Skin epidermis (tissue), 12 donors: ENCODE data around the gene CCDC172.
"Not testable (repeated sequence)": the region's sequence is repeated elsewhere in the genome, so short reads cannot be mapped to it uniquely, and the experiment has no call there.

Source experiments
- H3K27ac ChIP-seq, 21 experiments: fragments of 200-600 bp; sonication (generic) in 11 of 21; one replicate each; pipeline ENCODE4 v1.5.0; 2020; ENCODE audit warnings: mild to moderate bottlenecking in 3 of 21, inconsistent platforms in 2 of 21, moderate library complexity in 2 of 21
- H3K4me3 ChIP-seq, 7 experiments: fragments of 200-600 bp; sonication (generic) in 2 of 7; one replicate each; pipeline ENCODE4 v1.5.0; 2020; ENCODE audit warnings: inconsistent platforms in 2 of 7, mild to moderate bottlenecking in 2 of 7, moderate library complexity in 1 of 7

The CCDC172 gene

DNA sequence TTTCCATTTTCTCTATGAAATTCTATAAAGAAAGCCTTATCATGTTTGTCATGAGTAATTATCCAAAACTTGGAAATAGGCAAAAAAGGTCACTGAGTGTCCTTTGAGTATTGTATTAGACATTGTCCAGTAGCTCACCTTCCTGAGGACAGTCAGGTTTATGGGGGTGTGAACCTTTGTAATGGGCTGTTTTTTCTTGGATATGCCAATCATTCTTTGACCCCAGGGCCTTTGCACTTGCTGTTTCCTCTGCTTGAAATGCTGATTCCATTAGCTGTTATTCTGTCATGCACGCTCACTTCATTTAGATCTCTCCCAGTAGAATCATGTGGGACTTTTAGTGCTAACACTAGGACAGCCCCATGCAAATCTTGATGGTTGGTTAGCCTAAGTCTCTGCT, 4.9 kb downstream of the CCDC172 start:
- Histone ChIP-seq H3K27ac (no peak overlapping the region), H3K4me3 (no peak overlapping the region)

DNA sequence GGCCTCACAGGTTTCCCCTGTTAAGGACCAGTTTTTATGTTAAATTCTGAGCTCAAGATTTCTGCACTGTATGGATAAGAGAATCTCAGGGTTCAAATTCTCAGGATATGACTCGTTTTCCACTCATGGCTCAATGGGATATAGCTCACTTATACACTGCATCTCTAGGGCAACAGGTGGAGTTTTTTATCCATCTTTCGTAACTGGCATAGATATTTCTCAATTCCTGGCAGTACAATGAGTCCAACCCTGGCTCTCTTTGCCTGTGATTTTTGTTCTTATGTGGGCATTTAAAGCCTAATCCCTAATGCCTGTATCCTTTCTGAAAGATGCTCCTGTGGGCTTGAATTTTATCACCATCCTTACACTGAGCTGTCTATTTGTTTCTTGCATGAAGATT, 7.6 kb downstream of the CCDC172 start:
- no peak overlapping the region for H3K27ac ChIP-seq
- no peak overlapping the region for H3K4me3 ChIP-seq

DNA sequence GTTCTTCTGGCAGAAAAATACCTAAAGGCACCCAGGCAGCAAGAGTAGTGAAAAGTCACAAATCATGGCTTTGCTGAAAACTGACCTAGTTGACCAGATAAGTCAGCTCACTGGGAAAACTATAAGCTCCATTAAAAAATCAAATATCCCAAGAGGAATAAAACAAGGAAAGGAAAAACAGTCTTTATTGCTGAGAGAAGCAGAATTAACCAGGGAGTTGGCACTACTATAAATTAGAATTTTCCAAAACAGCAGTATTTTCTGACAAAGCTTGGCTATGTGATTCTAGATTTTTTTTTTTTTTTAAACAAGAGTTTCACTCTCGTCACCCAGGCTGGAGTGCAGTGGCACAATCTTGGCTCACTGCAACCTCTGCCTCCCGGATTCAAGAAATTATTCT, 12.6 kb downstream of the CCDC172 start:
- H3K4me3 ChIP-seq, result no peak overlapping the region
- H3K27ac ChIP-seq, result no peak overlapping the region

DNA sequence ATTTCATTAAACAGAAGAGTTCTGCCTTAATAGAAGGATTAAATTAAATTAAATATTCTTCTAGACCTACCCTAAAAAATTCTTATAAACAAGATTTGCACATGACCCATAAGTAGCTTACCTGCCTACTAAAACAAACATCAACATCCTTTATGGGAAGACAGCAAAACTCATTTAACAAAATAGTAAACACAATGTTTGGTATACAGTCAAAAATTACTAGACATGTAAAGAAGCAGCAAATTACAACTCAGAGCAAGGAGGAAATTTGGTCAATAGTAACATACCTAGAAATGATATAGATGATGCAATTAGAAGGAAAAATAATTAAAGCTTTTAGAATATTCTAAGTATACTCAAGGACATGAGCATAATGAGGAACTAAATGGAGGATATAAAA, 27.9 kb downstream of the CCDC172 start:
- H3K4me3 ChIP-seq, result no peak overlapping the region

DNA sequence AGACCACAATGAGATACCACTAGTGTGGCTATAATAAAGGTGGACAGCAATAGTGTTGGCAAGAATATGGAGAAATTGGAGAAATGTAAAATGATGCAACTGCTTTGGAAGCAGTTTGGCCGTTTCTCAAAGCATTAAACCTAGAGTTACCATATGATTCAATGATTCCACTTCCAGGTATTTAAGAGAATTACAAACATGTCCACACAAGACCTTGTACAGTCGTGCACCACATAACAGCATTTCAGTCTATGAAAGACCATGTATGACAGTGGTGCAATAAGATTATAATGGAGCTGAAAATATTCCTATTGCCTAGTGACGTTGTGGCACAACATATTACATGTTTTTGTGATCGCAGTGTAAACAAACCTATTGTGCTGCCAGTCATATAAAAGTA, 29.6 kb downstream of the CCDC172 start:
- H3K4me3 ChIP-seq, result no peak overlapping the region
- no peak overlapping the region for H3K27ac ChIP-seq

More for the DNA sequence above, 27.9 kb downstream of the CCDC172 start:
- H3K27ac ChIP-seq, result no peak overlapping the region

DNA sequence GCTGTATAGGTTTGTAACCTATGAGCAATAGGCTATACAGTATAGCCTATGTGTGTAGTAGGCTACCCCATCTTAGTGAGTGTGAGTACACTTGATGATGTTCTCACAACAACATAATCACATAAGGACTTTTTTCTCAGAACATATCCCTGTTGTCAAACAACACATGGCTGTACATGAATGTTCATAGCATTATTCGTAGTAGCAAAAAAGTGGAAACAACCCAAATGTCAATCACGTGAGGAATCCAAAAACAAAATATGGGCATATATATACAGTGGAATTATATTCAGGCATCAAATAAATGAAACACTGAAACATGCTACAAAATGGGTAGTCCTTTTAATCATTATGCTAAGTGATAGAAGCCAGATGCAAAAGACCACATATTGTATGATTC, 31.1 kb downstream of the CCDC172 start:
- no peak overlapping the region for H3K27ac ChIP-seq
- no peak overlapping the region for H3K4me3 ChIP-seq

DNA sequence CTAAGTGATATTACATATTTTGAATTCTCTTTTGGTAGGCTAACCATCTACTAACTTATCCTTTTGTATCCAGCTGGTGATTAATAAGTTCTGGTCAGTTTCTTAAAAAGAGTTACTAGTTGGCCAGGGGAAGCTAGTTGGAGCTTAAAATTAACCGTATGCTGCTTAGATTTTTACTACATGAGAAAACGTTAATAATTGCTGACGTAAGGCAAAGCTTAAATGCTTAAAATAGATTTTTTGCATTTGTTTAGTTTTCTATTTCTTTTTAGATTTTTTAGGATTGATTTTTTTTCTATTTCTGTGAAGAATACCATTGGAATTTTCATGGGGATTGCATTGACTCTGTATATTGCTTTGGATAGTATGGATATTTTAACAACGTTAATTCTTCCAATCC, 32.6 kb downstream of the CCDC172 start:
- no peak overlapping the region for H3K27ac ChIP-seq

DNA sequence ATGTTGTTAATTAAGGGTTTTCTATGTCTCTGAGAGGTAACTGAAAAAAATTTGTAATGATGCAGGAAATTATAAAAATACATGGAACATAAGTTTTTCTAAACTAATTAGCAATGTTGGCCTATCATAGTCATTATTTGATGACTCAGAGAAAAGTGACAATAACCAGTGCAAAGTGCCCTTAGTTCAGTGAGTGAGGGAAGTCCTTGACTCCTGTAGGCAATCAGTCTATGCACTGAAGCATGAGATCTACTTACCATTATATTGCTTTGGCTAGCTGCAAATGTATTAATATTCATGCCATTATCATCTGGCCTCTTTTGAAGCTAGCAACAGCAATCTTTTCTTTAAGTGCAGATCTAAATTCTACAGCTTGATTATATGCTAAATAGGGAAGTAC, 40.6 kb downstream of the CCDC172 start:
- no peak overlapping the region for H3K27ac ChIP-seq
- H3K4me3 ChIP-seq, result no peak overlapping the region

More for the DNA sequence above, 32.6 kb downstream of the CCDC172 start:
- H3K4me3 ChIP-seq, result no peak overlapping the region

DNA sequence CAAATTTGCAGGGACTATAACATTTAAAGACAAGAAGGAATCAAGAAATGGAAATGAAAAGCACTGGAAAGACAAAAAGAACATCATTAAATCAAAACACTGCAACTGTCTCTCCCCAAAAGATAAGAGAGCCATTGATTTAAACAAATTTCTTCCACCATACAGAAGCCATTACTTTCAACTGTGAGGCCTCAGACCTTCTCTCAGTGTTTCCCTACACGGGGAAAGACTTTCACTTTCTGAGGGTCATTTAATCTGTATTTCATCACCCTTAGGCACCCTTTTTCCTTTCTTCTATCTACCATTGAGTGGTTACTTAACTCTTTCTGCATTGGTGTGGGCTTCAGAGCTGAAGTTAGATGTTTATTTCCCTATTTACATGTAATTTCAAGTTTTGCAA, 47.5 kb downstream of the CCDC172 start:
- Histone ChIP-seq H3K4me3 (no peak overlapping the region), H3K27ac (no peak overlapping the region)

DNA sequence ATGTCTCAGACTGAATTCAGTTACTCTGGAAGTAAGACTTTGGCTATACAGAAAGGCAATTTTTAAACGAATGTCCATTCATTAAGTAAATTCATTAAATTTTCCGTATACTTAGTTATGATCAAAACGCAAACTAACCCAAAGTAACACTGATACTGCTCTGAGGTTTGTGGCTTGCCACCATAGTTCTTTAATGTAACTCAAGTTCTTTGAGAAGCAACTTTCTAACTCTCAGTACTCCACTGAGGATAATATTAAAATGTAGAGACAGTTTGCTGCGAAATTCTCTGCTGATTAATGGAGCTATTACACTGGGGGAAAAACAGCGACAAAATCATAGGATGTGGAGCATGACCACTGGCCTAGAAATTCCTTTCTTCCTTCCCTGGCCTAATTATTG, 58.0 kb downstream of the CCDC172 start:
- no peak overlapping the region for H3K27ac ChIP-seq
- no peak overlapping the region for H3K4me3 ChIP-seq

DNA sequence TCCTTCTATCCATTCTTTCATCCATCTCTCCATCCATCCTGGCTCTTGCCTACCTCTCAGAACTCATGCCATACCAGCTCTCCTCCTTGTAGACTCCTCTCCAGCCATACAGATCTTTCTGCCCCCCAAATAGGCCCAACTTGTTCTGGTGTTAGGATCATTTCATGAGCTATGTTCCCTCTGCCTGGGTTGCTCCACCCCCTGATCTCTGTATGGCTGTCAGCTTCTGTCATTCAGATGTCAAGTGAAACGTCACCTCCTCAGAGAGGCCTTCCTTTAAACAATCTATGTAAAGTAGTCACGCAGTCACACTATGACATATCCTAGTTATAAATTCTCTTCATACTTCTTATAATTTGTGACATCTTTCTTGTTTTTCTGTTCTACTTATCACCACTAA, 61.1 kb downstream of the CCDC172 start:
- no peak overlapping the region for H3K27ac ChIP-seq
- H3K4me3 ChIP-seq, result no peak overlapping the region

DNA sequence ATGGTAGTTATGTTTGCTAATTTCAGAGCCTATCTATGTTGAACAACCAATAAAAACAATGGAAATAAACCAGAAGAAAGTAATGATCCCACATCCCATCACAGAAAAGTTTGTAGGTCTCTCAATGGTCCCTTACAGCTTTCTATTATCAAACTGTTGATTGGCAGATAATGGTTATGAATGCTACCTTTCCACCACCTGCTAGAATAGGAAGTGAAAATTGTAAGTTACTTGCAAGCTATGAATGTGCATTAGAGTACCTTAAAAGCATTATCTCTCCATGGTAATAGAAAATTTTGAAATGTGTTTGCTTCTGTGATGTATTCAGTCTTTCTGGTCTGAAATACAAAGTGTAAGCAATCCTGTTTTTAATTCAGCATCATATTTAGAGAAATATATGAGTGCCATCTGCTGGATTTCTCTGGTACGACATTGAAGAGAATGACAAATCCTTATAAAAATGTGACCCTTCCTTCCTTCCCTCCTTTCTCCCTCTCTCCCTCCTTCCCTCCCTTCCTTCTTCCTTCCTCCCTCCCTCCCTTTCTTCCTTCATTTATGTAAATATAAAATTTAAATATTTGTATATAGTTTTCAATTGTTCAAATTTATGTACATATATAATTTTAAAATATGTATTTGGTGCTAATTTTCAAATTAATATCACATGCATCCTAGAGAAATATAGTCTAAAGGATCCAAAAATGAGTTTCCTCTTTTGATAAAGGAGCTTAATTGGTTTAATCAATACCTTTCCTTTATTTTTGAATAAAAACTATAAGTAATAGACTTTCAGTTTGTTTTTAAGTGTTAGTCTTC, 62.0 kb downstream of the CCDC172 start:
- no peak overlapping the region for H3K4me3 ChIP-seq
- H3K27ac ChIP-seq, result no peak overlapping the region

DNA sequence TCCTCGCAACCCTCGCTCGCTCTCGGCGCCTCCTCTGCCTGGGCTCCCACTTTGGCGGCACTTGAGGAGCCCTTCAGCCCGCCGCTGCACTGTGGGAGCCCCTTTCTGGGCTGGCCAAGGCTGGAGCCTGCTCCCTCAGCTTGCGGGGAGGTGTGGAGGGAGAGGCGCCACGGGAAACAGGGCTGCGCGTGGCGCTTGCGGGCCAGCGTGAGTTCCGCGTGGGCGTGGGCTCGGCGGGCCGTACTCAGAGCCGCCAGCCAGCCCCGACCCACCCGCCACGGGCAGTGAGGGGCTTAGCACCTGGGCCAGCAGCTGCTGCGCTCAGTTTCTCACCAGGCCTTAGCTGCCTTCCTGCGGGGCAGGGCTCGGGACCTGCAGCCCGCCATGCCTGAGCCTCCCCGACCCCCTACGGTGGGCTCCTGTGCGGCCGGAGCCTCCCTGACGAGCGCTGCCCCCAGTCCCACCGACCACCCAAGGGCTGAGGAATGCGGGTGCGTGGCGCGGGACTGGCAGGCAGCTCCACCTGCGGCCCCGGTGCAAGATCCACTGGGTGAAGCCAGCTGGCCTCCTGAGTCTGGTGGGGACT, 69.1 kb downstream of the CCDC172 start:
- H3K27ac ChIP-seq, H3K4me3 ChIP-seq: not testable (repeated sequence)

DNA sequence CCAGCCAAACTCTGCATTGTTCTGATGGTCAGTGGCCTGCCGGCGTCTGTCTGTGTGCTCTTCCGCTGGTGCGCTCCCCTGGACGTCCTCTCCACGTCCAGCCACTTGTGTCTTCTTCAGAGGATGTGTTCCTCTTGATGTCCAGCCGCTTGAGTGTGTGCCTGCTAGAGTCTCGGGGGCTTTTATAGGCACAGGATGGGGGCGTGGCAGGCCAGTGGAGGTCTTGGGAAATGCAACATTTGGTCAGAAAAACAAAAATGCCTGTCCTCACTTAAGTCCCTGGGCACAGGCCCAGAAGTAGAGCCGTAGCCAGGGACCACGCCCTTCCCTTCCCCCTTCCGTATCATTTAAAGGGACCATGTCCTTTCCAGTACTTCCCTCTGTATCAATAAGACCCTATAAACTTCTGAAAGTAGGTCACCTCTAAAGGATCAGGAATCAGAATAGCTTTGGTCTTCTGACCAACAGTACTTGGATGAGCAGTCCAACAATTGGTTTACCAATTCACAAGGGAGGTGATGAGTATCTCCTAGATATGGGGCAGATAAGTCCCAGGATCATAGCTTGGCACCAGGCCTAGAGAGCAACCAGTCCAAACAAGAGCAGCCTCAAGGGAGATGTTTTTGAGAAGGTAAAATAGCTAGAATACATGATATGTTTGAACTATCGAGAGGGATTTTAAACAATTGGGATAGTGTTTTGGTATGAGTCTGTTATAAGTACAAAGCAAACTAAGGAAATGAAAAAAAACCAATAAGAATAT, 71.2 kb downstream of the CCDC172 start:
- H3K27ac ChIP-seq, result peak overlapping the region in 1 of 21 experiments; percentile 25
- no peak overlapping the region for H3K4me3 ChIP-seq

DNA sequence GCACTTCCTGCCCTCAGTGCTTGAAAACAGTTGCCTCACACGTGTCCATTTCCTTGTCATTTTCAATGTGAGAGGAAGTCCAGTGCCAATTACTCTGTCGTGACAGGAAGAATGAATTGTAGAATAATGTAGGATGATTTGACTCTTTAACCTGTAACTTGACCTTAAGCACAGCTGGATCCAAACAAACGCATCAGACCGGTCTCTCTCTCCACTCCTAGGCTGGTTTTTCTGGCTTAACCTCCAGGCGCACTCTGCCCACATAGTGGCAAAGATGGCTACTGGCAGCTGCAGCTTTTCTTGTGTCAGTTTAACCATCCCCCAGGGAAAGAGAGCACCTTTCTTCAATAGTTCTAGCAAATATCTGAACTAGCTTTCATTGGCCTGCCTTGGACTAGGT, 74.0 kb downstream of the CCDC172 start:
- Histone ChIP-seq H3K27ac (peak overlapping the region in 4 of 21 experiments; percentile 5 to 48 (median 29)), H3K4me3 (no peak overlapping the region)

DNA sequence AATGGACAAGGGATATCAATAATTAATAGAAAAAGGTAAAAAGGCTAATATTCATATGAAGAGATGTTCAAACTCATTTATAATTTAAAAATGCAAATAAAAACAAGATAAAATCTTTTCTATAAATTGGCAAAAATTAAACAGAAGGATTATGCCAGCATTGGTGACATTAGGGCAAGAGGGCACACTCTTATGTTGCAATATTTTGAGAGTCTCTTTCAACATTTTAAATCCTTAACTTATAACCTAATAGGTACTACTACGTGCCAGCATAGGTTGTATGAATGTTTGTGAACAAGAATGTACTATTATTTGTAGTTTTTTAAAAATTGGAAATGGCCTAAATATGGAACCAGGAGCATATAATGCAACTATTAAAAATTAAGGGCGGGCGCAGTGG, 78.6 kb downstream of the CCDC172 start:
- H3K27ac ChIP-seq, result no peak overlapping the region
- H3K4me3 ChIP-seq, result no peak overlapping the region

DNA sequence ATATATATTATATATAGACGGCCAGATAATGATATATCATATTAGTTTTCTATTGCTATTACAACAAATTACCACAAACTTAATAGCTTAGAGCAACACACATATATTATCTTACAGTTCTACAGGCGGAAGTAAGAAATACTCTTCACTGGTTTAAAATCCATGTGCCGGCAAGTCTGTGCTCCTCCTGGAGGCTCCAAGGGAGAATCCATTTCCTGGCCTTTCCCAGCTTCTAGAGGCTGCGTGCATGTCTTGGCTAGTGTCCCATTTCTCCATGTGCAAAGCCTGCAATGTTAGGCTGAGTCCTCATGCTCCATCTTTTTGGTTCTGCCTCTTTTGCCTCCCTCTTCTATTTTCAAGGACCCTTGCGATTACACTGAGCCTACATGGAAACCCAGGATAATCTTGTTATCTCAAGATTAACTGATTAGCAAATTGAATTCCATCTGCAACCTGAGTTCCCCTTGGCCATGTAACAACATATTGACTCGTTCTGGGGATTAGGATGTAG, 79.5 kb downstream of the CCDC172 start:
- no peak overlapping the region for H3K27ac ChIP-seq
- no peak overlapping the region for H3K4me3 ChIP-seq

DNA sequence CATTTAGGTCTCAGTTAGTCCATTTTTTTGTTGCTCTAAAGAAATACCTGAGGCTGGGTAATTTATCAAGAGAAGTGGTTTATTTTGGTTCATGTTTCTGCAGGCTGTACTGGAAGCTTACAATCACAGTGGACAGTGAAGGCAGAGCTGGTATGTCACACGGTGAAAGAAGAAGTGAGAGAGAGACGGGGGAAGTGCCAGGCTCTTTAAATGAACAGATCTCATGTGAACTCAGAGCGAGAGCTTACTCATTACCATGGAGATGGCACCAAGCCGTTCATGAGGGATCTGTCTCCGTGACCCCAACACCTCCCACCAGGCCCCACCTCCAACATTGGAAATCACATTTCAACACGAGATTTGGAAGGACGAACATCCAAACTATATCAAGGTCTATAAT, 84.5 kb downstream of the CCDC172 start:
- Histone ChIP-seq H3K27ac (no peak overlapping the region), H3K4me3 (no peak overlapping the region)

DNA sequence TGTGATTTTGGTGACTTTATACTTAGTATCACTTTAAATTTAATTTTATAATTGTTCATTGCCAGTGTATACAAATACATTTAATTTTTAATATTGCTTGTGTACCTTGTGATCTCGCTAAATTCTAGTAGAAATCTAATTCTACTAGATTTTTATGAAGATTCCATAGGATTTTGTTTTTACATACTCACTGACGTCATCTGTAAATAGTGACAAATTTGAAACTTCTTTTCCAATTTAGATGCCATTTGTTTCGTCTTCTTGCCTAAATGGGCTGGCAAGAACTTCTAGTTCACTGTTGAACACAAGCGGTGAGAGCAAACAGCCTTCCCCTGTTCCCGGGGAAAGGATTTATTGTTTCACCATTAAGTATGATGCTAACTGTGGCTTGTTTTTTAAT, 86.1 kb downstream of the CCDC172 start:
- no peak overlapping the region for H3K4me3 ChIP-seq
- H3K27ac ChIP-seq, result no peak overlapping the region

DNA sequence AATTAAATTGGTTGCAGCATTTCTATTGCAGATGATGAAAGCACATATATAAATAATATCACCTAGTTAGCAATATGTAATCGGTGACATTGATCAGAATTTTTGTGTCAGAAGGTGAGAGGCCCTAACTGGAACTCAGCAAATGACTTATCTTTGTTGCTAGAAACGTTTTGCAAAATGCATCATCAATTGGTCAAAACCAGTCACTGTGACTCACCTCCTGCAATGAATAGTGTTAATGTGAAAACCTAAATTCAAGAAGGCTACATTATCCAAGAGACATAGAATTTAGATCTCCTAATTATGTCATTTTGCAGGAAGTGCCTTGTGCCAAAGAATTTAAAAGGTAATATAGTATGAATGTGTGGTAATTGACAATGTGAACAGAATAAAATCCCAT, 93.6 kb downstream of the CCDC172 start:
- Histone ChIP-seq H3K27ac (peak overlapping the region in 1 of 21 experiments; percentile 41), H3K4me3 (no peak overlapping the region)

DNA sequence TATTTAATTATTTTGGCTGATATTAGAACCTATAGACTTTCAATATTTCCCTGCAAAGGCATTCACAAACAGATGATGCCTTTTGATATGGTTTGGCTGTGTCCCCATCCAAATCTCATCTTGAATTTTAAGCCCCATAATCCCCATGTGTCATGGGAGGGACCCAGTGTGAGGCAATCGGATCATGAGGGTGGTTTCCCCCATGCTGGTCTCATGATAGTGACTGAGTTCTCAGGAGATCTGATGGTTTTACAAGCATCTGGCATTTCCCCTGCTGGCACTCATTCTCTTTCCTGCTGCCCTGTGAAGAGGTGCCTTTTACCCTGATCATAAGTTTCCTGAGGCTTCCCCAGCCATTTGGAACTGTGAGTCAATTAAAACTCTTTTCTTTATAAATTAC, 94.1 kb downstream of the CCDC172 start:
- no peak overlapping the region for H3K4me3 ChIP-seq
- H3K27ac ChIP-seq, result peak overlapping the region in 2 of 21 experiments; percentile 41 to 43
